Common myeloid progenitor, CD34-positive (primary cell): ENCODE measurements around the gene STK16.

Source experiments
- CTCF ChIA-PET: fragments of 350-600 bp; sonication (Branson Sonifier 250); formaldehyde crosslinking; loops from one replicate; lab custom pipeline; 2021; ENCODE audit warnings: antibody characterized with exemption; lab: Charles Lee
- POLR2A ChIA-PET: fragments of 350-600 bp; sonication (Branson Sonifier 250); formaldehyde crosslinking; loops from one replicate; lab custom pipeline; 2021; ENCODE audit warnings: antibody characterized with exemption; lab: Charles Lee
- DNase-seq, 3 donors: peaks; one replicate each; pipeline versions ENCODE4 v3.0.0 to v3.0.0-alpha.2; 2013
- H3K27ac ChIP-seq, 2 experiments: 1 replicate in 1 of 2; 2 replicates in 1 of 2; pipeline ENCODE4 v1.7.0; 2013; ENCODE audit warnings: inconsistent platforms in 2 of 2, low read length in 2 of 2, mild to moderate bottlenecking in 2 of 2, low read depth in 1 of 2, moderate library complexity in 1 of 2; ENCODE audit not compliant: severe bottlenecking in 2 of 2, insufficient read depth in 1 of 2, poor library complexity in 1 of 2
- H3K27me3 ChIP-seq, 5 experiments: replicated peaks in 2 of 5; 1 replicate in 3 of 5; 2 replicates in 2 of 5; pipeline versions ENCODE4 v1.6.1 to v1.7.0; 2013; ENCODE audit warnings: low read length in 4 of 5, mild to moderate bottlenecking in 2 of 5, moderate library complexity in 2 of 5, inconsistent platforms in 1 of 5; ENCODE audit not compliant: insufficient read depth in 5 of 5, control insufficient read depth in 4 of 5
- H3K36me3 ChIP-seq, 4 experiments: 1 replicate in 2 of 4; 2 replicates in 2 of 4; pipeline versions ENCODE4 v1.6.1 to v1.7.0; 2013; ENCODE audit warnings: low read length in 3 of 4, control low read depth in 1 of 4, mild to moderate bottlenecking in 1 of 4; ENCODE audit not compliant: control insufficient read depth in 4 of 4, insufficient read depth in 4 of 4
- H3K4me1 ChIP-seq, 4 experiments: 1 replicate in 3 of 4; 2 replicates in 1 of 4; pipeline versions ENCODE4 v1.6.1 to v1.7.1; 2013; ENCODE audit warnings: low read length in 3 of 4, mild to moderate bottlenecking in 3 of 4, control low read depth in 1 of 4, inconsistent platforms in 1 of 4, moderate library complexity in 1 of 4; ENCODE audit not compliant: control insufficient read depth in 4 of 4, insufficient read depth in 4 of 4; ENCODE audit errors: control extremely low read depth in 1 of 4
- H3K4me3 ChIP-seq, 7 experiments: 1 replicate in 4 of 7; 2 replicates in 3 of 7; pipeline versions ENCODE4 v1.5.1 to v1.7.0; 2013; ENCODE audit warnings: mild to moderate bottlenecking in 7 of 7, low read length in 6 of 7, moderate library complexity in 6 of 7, inconsistent platforms in 2 of 7, low read depth in 2 of 7, control low read depth in 1 of 7; ENCODE audit not compliant: insufficient read depth in 4 of 7, control insufficient read depth in 1 of 7; ENCODE audit errors: extremely low read depth in 1 of 7
- H3K9me3 ChIP-seq, 5 experiments: 1 replicate in 4 of 5; 2 replicates in 1 of 5; pipeline versions ENCODE4 v1.6.1 to v1.7.1; 2013; ENCODE audit warnings: low read length in 4 of 5, mild to moderate bottlenecking in 2 of 5, inconsistent platforms in 1 of 5, low read depth in 1 of 5, moderate library complexity in 1 of 5; ENCODE audit not compliant: control insufficient read depth in 4 of 5, insufficient read depth in 2 of 5; ENCODE audit errors: control extremely low read depth in 1 of 5
- WGBS: methylation state at CpG from one replicate; pipeline ENCODE4 v1.1.5; 2013; ENCODE audit not compliant: insufficient coverage; 5-methylcytosine and 5-hydroxymethylcytosine counted together

The STK16 gene

GRCh38 chr2:219213486-219214071, 31.7 kb upstream of the STK16 start:
- Histone ChIP-seq H3K36me3 (peaks cover 2 to 14% (median 10%) of the 10 kb centered on the region in 4 experiments), H3K27ac (no peak overlapping the region), H3K9me3 (no peaks in the 10 kb centered on the region), H3K4me3 (no peak overlapping the region), H3K4me1 (peaks cover 12 to 50% (median 48%) of the 10 kb centered on the region in 4 experiments), H3K27me3 (no peaks in the 10 kb centered on the region)
- CTCF ChIA-PET: interaction anchor here (0.9 to 17.2 kb wide), 9 partner anchors 15 to 86 kb away, joined by 3 to 238 read pairs (median 28); partner anchors contain the start of genes ANKZF1, ATG9A, CNPPD1 and GLB1L
- POLR2A ChIA-PET: no interaction called here
- DNase-seq: no peak
- WGBS: 98% methylated on average over 10 of the region's 10 CpGs

DNA sequence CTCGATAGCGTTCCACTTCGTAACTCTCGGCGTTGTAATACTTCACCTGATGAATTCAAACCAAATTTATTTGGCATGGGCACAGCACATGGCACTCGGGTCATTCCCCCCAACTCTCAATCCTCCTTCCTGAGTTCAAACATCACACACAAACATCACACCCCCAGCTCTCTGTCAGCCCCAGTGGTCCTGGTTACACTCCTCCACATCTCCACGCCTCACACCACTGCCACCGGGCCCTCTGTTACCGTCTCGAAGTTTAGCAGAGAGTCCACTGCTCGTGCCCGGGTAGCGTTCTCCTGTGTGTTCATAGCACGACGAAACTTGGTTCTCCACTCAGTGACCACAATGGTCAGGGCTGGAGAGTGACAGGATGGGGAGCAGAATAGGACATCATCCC, 31.1 kb upstream of the STK16 start:
- Histone ChIP-seq H3K4me1 (peaks cover 8 to 50% (median 48%) of the 10 kb centered on the region in 4 experiments), H3K4me3 (no peak overlapping the region), H3K36me3 (peaks cover 2 to 10% (median 10%) of the 10 kb centered on the region in 4 experiments), H3K9me3 (no peaks in the 10 kb centered on the region), H3K27me3 (no peaks in the 10 kb centered on the region), H3K27ac (no peak overlapping the region)
- DNase-seq: no peak
- CTCF ChIA-PET: interaction anchor here (1.0 to 17.2 kb wide), 8 partner anchors 10 to 81 kb away, joined by 3 to 238 read pairs (median 22); partner anchors contain the start of genes ANKZF1, ATG9A, CNPPD1 and NHEJ1
- POLR2A ChIA-PET: no interaction called here
- whole genome bisulfite sequencing: 97% methylated on average over 9 of the region's 15 CpGs

DNA sequence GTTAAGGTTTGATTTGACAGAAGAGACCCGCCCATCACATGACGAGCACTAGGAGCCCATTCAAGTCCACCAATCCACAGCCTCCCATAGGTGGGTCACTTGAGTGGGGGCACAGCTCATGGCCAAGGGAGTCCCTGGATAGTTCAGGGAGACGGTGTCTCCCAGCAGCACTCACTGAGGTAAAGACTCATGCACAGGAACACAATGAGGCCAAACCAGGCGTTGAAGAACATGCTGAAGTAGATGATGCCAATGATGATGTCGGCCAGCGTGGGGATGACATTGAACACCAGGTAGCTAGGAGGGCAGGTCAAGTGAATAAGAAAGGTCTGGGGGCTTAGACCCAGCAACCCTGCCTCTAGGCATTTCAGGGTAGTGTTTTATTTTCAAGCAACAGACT, 30.5 kb upstream of the STK16 start:
- H3K27me3 ChIP-seq: no peaks in the 10 kb centered on the region
- CTCF ChIA-PET: interaction anchor here (0.6 to 17.2 kb wide), 10 partner anchors 11 to 80 kb away, joined by 3 to 238 read pairs (median 10); partner anchors contain the start of genes ANKZF1, ATG9A, CNPPD1 and NHEJ1
- no peak overlapping the region for H3K4me3 ChIP-seq
- 97% methylated on average over 5 of the region's 6 CpGs for WGBS
- H3K4me1 ChIP-seq: peaks cover 5 to 50% (median 44%) of the 10 kb centered on the region in 4 experiments
- no peak for DNase-seq
- POLR2A ChIA-PET: no interaction called here
- no peaks in the 10 kb centered on the region for H3K9me3 ChIP-seq
- H3K36me3 ChIP-seq: peaks cover 2 to 11% (median 10%) of the 10 kb centered on the region in 4 experiments
- no peak overlapping the region for H3K27ac ChIP-seq

DNA sequence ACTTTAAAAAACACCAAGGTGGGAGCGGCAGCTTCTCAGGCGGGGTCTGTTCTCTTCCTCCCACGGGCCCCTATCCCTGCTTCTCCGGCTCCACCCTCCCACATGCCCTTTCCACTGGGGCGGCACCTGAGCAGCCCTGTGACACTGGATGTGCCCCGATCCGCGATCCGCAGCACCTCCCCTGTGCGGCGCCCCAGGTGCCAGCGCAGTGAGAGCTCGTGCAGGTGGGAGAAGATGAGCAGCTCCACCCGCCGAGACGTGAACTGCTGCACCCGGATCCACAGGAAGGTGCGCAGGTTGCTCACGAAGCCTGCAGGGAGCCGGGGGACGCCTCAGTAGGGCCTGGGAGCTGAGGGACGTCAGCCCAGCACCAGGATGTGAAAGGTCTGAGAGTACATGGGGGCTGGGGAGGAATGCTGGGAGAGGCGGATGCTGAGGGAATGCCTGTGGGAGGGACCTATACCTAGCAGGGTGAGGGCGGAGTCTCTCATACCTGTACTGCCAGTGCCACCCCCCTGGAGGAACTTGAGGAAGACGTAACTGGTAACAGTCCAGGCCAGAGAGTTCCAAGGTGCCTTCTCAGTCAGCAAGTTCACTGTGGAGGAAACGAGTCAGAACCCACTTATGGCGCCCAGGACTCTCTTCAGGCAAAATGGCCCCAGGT, 29.3 kb upstream of the STK16 start:
- POLR2A ChIA-PET: no interaction called here
- DNase-seq: no peak

DNA sequence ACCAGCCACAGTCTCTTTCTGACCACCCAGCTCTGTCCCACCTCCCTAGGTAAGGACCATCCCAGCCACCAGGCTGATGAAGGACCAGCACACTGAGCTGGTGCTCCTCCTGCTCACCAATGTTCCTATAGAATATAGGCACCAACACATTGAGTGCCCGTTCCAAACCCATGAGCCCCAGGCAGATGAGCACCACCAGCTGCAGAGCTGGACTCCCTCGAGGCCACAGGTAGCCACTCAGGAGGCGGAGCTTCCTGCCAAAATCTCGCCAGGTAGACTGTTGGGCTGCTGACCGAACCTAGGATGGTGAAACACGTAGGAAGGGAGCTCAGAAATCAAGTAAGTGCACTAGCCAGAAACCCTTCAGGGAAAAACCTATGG, 28.8 kb upstream of the STK16 start:
- Histone ChIP-seq H3K27ac (no peak overlapping the region), H3K27me3 (no peaks in the 10 kb centered on the region), H3K4me3 (no peak overlapping the region), H3K4me1 (peaks cover 0 to 37% (median 27%) of the 10 kb centered on the region in 4 experiments), H3K36me3 (peaks cover 7 to 29% (median 22%) of the 10 kb centered on the region in 4 experiments), H3K9me3 (no peaks in the 10 kb centered on the region)
- WGBS: 95% methylated on average over 5 of the region's 6 CpGs
- no peak for DNase-seq
- ChIA-PET CTCF (interaction anchor here (1.1 to 17.2 kb wide), 9 partner anchors 8 to 78 kb away, joined by 3 to 238 read pairs (median 12); partner anchors contain the start of genes ANKZF1, ATG9A, CNPPD1 and NHEJ1), POLR2A (no interaction called here)

More for the DNA sequence above, 29.3 kb upstream of the STK16 start:
- Histone ChIP-seq H3K4me1 (peaks cover 0 to 41% (median 32%) of the 10 kb centered on the region in 4 experiments), H3K4me3 (no peak overlapping the region), H3K9me3 (no peaks in the 10 kb centered on the region), H3K36me3 (peaks cover 5 to 24% (median 18%) of the 10 kb centered on the region in 4 experiments), H3K27me3 (no peaks in the 10 kb centered on the region), H3K27ac (no peak overlapping the region)
- CTCF ChIA-PET: interaction anchor here (1.1 to 17.2 kb wide), 9 partner anchors 10 to 62 kb away, joined by 3 to 238 read pairs (median 6); partner anchors contain the start of genes ANKZF1, ATG9A, CNPPD1 and NHEJ1
- WGBS: 96% methylated on average over 27 of the region's 27 CpGs

DNA sequence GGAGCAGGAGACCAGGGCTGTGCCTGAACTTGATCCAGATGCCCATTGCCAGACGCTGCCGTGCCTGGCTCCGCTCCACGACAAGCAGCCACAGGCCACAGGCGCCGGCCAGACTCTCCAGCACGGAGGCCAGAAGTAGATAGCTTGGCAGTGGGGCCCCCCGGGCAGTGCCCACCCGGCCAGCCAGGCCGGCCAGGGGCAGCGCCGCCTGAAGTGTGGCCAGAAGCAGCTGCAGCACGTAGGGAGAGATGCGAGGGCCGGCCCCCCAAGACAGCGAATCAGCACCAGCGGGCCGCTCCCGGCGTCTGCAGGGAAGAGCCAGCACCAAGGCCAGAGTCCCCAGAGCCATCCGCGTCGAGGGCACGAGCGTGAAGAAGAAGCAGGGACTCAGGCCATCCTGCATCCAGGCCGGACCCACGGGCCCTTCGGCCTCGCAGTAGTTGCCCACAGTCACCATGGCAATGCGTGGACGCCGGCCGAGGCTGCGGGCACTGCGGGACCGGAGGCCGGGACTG, 27.0 kb upstream of the STK16 start:
- peak in 1 of 3 donors; percentile 24 for DNase-seq
- Histone ChIP-seq H3K27me3 (no peaks in the 10 kb centered on the region), H3K9me3 (no peaks in the 10 kb centered on the region), H3K4me1 (peaks cover 0 to 37% (median 27%) of the 10 kb centered on the region in 4 experiments), H3K4me3 (peak overlapping the region in 6 of 7 experiments; percentile 18 to 77 (median 62)), H3K36me3 (peaks cover 11 to 40% (median 35%) of the 10 kb centered on the region in 4 experiments), H3K27ac (peak overlapping the region in 1 of 2 experiments; percentile 25)
- POLR2A ChIA-PET: interaction anchor here (1.0 kb wide), 2 partner anchors 11 to 27 kb away, joined by 3 to 4 read pairs; partner anchors contain the start of genes ANKZF1, ATG9A, GLB1L and STK16
- WGBS: 0% methylated on average over 34 of the region's 37 CpGs
- CTCF ChIA-PET: interaction anchor here (1.0 to 17.2 kb wide), 5 partner anchors 10 to 61 kb away, joined by 3 to 238 read pairs (median 3); partner anchors contain the start of genes CNPPD1, DNAJB2 and SLC23A3
